Measurements from ENCODE around the gene CREM.

DNA sequence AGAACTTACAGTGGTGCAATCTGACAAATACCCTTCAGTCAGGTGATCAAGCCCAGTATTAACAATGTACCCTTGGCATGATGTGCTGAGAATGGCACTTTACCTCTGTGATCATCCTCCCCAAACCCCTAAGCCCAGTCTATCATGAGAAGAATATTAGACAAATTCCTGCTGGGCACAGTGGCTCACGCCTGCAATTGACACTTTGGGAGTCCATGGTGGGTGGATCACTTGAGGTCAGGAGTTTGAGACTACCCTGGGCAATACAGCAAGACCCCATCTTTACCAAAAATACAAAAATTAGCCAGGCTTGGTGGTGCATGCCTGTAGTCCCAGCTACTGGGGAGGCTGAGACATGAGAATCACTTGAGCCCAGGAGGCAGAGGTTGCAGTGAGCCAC is 29.1 kb upstream of the CREM start:
- TF ChIP-seq, protein P1, sequence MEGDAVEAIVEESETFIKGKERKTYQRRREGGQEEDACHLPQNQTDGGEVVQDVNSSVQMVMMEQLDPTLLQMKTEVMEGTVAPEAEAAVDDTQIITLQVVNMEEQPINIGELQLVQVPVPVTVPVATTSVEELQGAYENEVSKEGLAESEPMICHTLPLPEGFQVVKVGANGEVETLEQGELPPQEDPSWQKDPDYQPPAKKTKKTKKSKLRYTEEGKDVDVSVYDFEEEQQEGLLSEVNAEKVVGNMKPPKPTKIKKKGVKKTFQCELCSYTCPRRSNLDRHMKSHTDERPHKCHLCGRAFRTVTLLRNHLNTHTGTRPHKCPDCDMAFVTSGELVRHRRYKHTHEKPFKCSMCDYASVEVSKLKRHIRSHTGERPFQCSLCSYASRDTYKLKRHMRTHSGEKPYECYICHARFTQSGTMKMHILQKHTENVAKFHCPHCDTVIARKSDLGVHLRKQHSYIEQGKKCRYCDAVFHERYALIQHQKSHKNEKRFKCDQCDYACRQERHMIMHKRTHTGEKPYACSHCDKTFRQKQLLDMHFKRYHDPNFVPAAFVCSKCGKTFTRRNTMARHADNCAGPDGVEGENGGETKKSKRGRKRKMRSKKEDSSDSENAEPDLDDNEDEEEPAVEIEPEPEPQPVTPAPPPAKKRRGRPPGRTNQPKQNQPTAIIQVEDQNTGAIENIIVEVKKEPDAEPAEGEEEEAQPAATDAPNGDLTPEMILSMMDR (IDR thresholded peaks at IDR 0.05; ENCODE audit: insufficient read depth, low read length, poor library complexity, severe bottlenecking): no peak
- no peak for TF ChIP-seq EZH2phosphoT487 (conservative IDR thresholded peaks at IDR 0.05; ENCODE audit: low read length)
